ENCODE results near the gene MARVELD1. TPM values are rescaled to one million over a fixed set of nuclear protein-coding genes. Genes with fewer than 3 reads are reported as not detected.

Gene MARVELD1
- total and polyA plus RNA-seq, 2 of the 13 experiments (the other 11 are each of a cell fraction or from before 2014, with no cell fraction given): not detected

DNA sequence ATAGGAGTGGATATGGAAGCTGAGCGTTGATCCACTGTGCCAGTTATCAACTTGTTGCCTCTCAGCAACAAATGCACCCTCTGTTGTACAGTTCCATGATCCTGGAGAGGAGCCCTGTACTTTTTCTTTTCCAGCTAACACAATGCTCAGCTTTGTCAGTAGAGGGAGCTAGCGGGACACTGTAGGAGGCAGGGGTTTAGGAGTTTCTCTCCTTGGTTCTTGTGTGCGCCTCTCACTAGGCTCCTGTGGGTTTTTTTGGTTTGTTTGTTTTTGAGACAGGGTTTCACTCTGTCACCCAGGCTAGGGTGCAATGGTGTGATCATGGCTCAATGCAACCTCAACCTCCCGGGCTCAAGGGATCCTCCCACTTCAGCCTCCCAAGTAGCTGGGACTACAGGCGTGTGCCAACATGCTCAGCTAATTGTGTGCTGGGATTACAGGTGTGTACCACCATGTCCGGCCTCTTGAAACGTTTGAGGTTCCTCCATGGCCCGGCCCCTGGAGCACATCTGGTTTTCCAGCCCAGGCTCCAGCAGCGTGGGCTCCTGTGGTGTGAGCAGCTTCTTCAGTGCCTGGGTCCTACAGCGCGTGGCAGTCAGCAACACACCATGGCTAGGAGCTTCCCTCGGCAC is 12.0 kb upstream of the MARVELD1 start (continued):
- TF ChIP-seq MED13 (CRISPR knock-in tag; IDR thresholded peaks at IDR 0.05) (no peak), ZC3H4 (CRISPR knock-in tag; IDR thresholded peaks at IDR 0.05; ENCODE audit: borderline replicate concordance) (no peak), ZNF530 (CRISPR knock-in tag; IDR thresholded peaks at IDR 0.05; ENCODE audit: low read depth) (no peak), ZNF496 (CRISPR knock-in tag; IDR thresholded peaks at IDR 0.05; ENCODE audit: insufficient replicate concordance) (no peak), JUND (CRISPR knock-in tag; IDR thresholded peaks at IDR 0.05) (no peak), SKI (IDR thresholded peaks at IDR 0.05; ENCODE audit: partially characterized antibody) (no peak), HNF4G (IDR thresholded peaks at IDR 0.05; ENCODE audit: borderline replicate concordance, low read depth, low read length) (no peak), HNF4G (CRISPR knock-in tag; IDR thresholded peaks at IDR 0.05; ENCODE audit: borderline replicate concordance, low read depth) (no peak), ZNF567 (CRISPR knock-in tag; IDR thresholded peaks at IDR 0.05; ENCODE audit: borderline replicate concordance) (no peak), THAP11 (CRISPR knock-in tag; IDR thresholded peaks at IDR 0.05) (peak; percentile 48; the same call in 1 of the 2 replicates)
- TF ChIP-seq, protein P1, sequence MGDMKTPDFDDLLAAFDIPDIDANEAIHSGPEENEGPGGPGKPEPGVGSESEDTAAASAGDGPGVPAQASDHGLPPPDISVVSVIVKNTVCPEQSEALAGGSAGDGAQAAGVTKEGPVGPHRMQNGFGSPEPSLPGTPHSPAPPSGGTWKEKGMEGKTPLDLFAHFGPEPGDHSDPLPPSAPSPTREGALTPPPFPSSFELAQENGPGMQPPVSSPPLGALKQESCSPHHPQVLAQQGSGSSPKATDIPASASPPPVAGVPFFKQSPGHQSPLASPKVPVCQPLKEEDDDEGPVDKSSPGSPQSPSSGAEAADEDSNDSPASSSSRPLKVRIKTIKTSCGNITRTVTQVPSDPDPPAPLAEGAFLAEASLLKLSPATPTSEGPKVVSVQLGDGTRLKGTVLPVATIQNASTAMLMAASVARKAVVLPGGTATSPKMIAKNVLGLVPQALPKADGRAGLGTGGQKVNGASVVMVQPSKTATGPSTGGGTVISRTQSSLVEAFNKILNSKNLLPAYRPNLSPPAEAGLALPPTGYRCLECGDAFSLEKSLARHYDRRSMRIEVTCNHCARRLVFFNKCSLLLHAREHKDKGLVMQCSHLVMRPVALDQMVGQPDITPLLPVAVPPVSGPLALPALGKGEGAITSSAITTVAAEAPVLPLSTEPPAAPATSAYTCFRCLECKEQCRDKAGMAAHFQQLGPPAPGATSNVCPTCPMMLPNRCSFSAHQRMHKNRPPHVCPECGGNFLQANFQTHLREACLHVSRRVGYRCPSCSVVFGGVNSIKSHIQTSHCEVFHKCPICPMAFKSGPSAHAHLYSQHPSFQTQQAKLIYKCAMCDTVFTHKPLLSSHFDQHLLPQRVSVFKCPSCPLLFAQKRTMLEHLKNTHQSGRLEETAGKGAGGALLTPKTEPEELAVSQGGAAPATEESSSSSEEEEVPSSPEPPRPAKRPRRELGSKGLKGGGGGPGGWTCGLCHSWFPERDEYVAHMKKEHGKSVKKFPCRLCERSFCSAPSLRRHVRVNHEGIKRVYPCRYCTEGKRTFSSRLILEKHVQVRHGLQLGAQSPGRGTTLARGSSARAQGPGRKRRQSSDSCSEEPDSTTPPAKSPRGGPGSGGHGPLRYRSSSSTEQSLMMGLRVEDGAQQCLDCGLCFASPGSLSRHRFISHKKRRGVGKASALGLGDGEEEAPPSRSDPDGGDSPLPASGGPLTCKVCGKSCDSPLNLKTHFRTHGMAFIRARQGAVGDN (CRISPR knock-in tag; IDR thresholded peaks at IDR 0.05): peak; percentile 50
- TF ChIP-seq, protein P2, sequence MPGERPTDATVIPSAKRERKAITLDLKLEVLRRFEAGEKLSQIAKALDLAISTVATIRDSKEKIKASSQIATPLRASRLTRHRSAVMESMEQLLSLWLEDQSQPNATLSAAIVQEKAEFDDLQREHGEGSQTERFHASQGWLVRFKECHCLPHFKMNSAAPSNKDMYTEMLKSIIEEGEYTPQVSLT (CRISPR knock-in tag; IDR thresholded peaks at IDR 0.05; ENCODE audit: borderline replicate concordance, low read depth): no peak

Data from HepG2 (cell line).